ENCODE data around the gene TPRA1.
"Not testable (repeated sequence)": the region's sequence is repeated elsewhere in the genome, so short reads cannot be mapped to it uniquely, and the experiment has no call there.

TPRA1 gene

GRCh38 chr3:127606086-127606805 is 15.7 kb upstream of the TPRA1 start:
- H3K27ac Mint-ChIP-seq: no peak overlapping the region
- no peak for ATAC-seq
- H3K4me1 Mint-ChIP-seq: peaks cover 16% of the 10 kb centered on the region
- DNase-seq (ENCODE audit: low spot score in 2 of 2): no peak
- H3K36me3 Mint-ChIP-seq: peaks cover 100% of the 10 kb centered on the region
- H3K4me3 Mint-ChIP-seq: no peak overlapping the region
- H3K9me3 Mint-ChIP-seq: no peaks in the 10 kb centered on the region

- Mint-ChIP-seq H3K4me1 (peaks cover 16% of the 10 kb centered on the region), H3K36me3 (peaks cover 100% of the 10 kb centered on the region)
- not testable (repeated sequence) for H3K4me3 Mint-ChIP-seq; DNase-seq (ENCODE audit: low spot score in 2 of 2); H3K9me3 Mint-ChIP-seq; ATAC-seq; H3K27ac Mint-ChIP-seq
These were observed 15.0 kb upstream of the TPRA1 start for GRCh38 chr3:127605547-127605946.

GRCh38 chr3:127604546-127605165 is 14.1 kb upstream of the TPRA1 start:
- DNase-seq (ENCODE audit: low spot score in 2 of 2) (no peak), ATAC-seq (no peak)
- no peak overlapping the region for H3K27ac Mint-ChIP-seq
- no peaks in the 10 kb centered on the region for H3K9me3 Mint-ChIP-seq
- H3K4me1 Mint-ChIP-seq: peaks cover 17% of the 10 kb centered on the region
- peaks cover 100% of the 10 kb centered on the region for H3K36me3 Mint-ChIP-seq
- H3K4me3 Mint-ChIP-seq: no peak overlapping the region

- ATAC-seq (no peak), DNase-seq (ENCODE audit: low spot score in 2 of 2) (no peak)
- peaks cover 100% of the 10 kb centered on the region for H3K36me3 Mint-ChIP-seq
- H3K4me1 Mint-ChIP-seq: peaks cover 20% of the 10 kb centered on the region
- no peaks in the 10 kb centered on the region for H3K9me3 Mint-ChIP-seq
- no peak overlapping the region for H3K27ac Mint-ChIP-seq
- no peak overlapping the region for H3K4me3 Mint-ChIP-seq
These were observed 13.5 kb upstream of the TPRA1 start for GRCh38 chr3:127604035-127604434.

GRCh38 chr3:127600749-127601456 is 10.4 kb upstream of the TPRA1 start:
- Mint-ChIP-seq H3K4me3 (peak overlapping the region; percentile 78), H3K36me3 (peaks cover 82% of the 10 kb centered on the region), H3K4me1 (peaks cover 25% of the 10 kb centered on the region), H3K9me3 (no peaks in the 10 kb centered on the region), H3K27ac (peak overlapping the region; percentile 63)
- no peak for ATAC-seq
- DNase-seq (ENCODE audit: low spot score in 2 of 2): no peak

GRCh38 chr3:127598841-127599570 is 8.5 kb upstream of the TPRA1 start:
- Mint-ChIP-seq H3K9me3 (no peaks in the 10 kb centered on the region), H3K4me1 (peaks cover 29% of the 10 kb centered on the region), H3K27ac (peak overlapping the region; percentile 90), H3K4me3 (peak overlapping the region; percentile 78), H3K36me3 (peaks cover 63% of the 10 kb centered on the region)
- DNase-seq (ENCODE audit: low spot score in 2 of 2): no peak
- ATAC-seq: no peak

GRCh38 chr3:127597020-127597771 is 6.7 kb upstream of the TPRA1 start:
- Mint-ChIP-seq H3K9me3 (no peaks in the 10 kb centered on the region), H3K4me3 (peak overlapping the region; percentile 78), H3K4me1 (peaks cover 29% of the 10 kb centered on the region), H3K36me3 (peaks cover 45% of the 10 kb centered on the region), H3K27ac (peak overlapping the region; percentile 90)
- ATAC-seq: no peak
- DNase-seq (ENCODE audit: low spot score in 2 of 2): no peak

- no peak for ATAC-seq
- Mint-ChIP-seq H3K36me3 (peaks cover 32% of the 10 kb centered on the region), H3K27ac (peak overlapping the region; percentile 11), H3K9me3 (no peaks in the 10 kb centered on the region), H3K4me1 (peaks cover 40% of the 10 kb centered on the region), H3K4me3 (no peak overlapping the region)
- DNase-seq (ENCODE audit: low spot score in 2 of 2): no peak
These were observed 4.8 kb upstream of the TPRA1 start for GRCh38 chr3:127595303-127595702.

GRCh38 chr3:127593178-127593577 is 2.6 kb upstream of the TPRA1 start:
- Mint-ChIP-seq H3K4me3 (no peak overlapping the region), H3K36me3 (peaks cover 12% of the 10 kb centered on the region), H3K4me1 (peaks cover 41% of the 10 kb centered on the region), H3K9me3 (no peaks in the 10 kb centered on the region), H3K27ac (no peak overlapping the region)
- no peak for ATAC-seq
- DNase-seq (ENCODE audit: low spot score in 2 of 2): no peak

GRCh38 chr3:127590282-127590592 is 296 bp downstream of the TPRA1 start:
- H3K27ac Mint-ChIP-seq: peak overlapping the region; percentile 92
- H3K4me3 Mint-ChIP-seq: peak overlapping the region; percentile 80
- no peaks in the 10 kb centered on the region for H3K9me3 Mint-ChIP-seq
- H3K36me3 Mint-ChIP-seq: peaks cover 7% of the 10 kb centered on the region
- peaks cover 37% of the 10 kb centered on the region for H3K4me1 Mint-ChIP-seq
- DNase-seq (ENCODE audit: low spot score in 2 of 2) (peak in 1 of 2 donors; percentile 27), ATAC-seq (peak; percentile 55)

GRCh38 chr3:127589600-127590281 is 792 bp downstream of the TPRA1 start:
- peaks cover 7% of the 10 kb centered on the region for H3K36me3 Mint-ChIP-seq
- H3K4me3 Mint-ChIP-seq: peak overlapping the region; percentile 80
- no peaks in the 10 kb centered on the region for H3K9me3 Mint-ChIP-seq
- peaks cover 41% of the 10 kb centered on the region for H3K4me1 Mint-ChIP-seq
- peak; percentile 1 for ATAC-seq
- peak overlapping the region; percentile 92 for H3K27ac Mint-ChIP-seq
- peak in 1 of 2 donors; percentile 69 for DNase-seq (ENCODE audit: low spot score in 2 of 2)

GRCh38 chr3:127588806-127589577 is 1.5 kb downstream of the TPRA1 start:
- Mint-ChIP-seq H3K9me3 (no peaks in the 10 kb centered on the region), H3K36me3 (peaks cover 7% of the 10 kb centered on the region), H3K4me3 (peak overlapping the region; percentile 80), H3K4me1 (peaks cover 44% of the 10 kb centered on the region), H3K27ac (peak overlapping the region; percentile 60)
- ATAC-seq: no peak
- DNase-seq (ENCODE audit: low spot score in 2 of 2): no peak

GRCh38 chr3:127587876-127588275 is 2.7 kb downstream of the TPRA1 start:
- no peak overlapping the region for H3K4me3 Mint-ChIP-seq
- no peak for DNase-seq (ENCODE audit: low spot score in 2 of 2)
- no peak for ATAC-seq
- H3K9me3 Mint-ChIP-seq: no peaks in the 10 kb centered on the region
- H3K27ac Mint-ChIP-seq: no peak overlapping the region
- peaks cover 7% of the 10 kb centered on the region for H3K36me3 Mint-ChIP-seq
- H3K4me1 Mint-ChIP-seq: peaks cover 44% of the 10 kb centered on the region
